ENCODE results near the gene LCLAT1. TPM values are rescaled to one million over a fixed set of nuclear protein-coding genes. Genes with fewer than 3 reads are reported as not detected.
A peak's percentile ranks its signal among the peaks of the same experiment; 100 is the strongest.

LCLAT1 gene
- total RNA-seq, 2 experiments from 2014 or later = 9.2 to 19.6 TPM

DNA sequence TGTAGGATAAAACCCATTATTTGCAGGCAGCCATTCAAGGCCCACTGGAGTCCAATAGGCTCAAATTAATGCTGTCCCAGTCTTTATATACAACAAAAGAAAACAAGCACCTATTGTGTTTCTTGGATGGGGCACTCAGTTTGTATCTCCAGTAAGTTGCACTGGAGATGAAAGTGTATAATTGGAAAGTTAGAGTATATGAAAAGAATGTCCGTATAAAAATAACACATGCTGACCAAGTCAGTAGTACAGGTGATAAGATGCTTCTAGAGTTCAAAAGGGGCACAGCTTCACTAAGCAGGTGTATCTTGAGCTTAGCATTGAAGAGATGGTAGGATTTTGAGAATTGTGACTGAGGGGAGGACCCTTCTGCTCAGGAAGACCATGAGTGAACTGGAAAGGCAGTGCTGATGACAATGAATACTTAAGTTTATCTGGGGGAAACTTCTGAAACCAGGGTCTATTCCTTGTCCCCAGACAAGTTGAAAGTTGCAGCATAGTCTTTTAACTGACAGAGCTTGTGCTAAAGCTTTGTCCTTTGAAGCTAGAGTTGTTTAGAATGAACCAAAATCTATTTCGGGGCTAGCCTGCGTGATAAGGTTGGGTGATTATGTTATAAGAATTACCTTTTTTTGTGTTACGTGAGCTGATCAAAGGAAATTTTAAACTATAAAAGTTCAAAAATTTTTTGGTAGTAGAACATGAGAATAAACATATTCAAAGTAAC lies 15.2 kb downstream of the LCLAT1 start:
- ChIA-PET CTCF (ENCODE audit: unreplicated experiment) (no interaction called here), POLR2A (interaction anchor here (1.0 kb wide), 1 partner anchor 26 kb away, joined by 3 read pairs; no protein-coding TSS in a partner anchor)
- no peak overlapping the region for H3K4me3 ChIP-seq (ENCODE audit: low read depth, low read length, poor library complexity, severe bottlenecking)
- H3K9me2 ChIP-seq (ENCODE audit: insufficient read depth, low read length) = no peaks in the 10 kb centered on the region
- H4K20me1 ChIP-seq (ENCODE audit: insufficient read depth, low read length) = 0 out of 2 replicates have a peak, but pooled peaks cover 4% of the 10 kb centered on the region
- no peak for DNase-seq (ENCODE audit: low spot score)
- peak overlapping the region; percentile 6; the same call in 1 of the 2 replicates for H3K4me2 ChIP-seq (ENCODE audit: low read length)
- no peak for TF ChIP-seq EZH2phosphoT487 (IDR thresholded peaks at IDR 0.05; ENCODE audit: borderline replicate concordance, low read depth, low read length)
- TF ChIP-seq, protein P1, sequence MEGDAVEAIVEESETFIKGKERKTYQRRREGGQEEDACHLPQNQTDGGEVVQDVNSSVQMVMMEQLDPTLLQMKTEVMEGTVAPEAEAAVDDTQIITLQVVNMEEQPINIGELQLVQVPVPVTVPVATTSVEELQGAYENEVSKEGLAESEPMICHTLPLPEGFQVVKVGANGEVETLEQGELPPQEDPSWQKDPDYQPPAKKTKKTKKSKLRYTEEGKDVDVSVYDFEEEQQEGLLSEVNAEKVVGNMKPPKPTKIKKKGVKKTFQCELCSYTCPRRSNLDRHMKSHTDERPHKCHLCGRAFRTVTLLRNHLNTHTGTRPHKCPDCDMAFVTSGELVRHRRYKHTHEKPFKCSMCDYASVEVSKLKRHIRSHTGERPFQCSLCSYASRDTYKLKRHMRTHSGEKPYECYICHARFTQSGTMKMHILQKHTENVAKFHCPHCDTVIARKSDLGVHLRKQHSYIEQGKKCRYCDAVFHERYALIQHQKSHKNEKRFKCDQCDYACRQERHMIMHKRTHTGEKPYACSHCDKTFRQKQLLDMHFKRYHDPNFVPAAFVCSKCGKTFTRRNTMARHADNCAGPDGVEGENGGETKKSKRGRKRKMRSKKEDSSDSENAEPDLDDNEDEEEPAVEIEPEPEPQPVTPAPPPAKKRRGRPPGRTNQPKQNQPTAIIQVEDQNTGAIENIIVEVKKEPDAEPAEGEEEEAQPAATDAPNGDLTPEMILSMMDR (conservative IDR thresholded peaks at IDR 0.05; ENCODE audit: low read length) = no peak
- H2AFZ ChIP-seq (ENCODE audit: low read length) = no peak overlapping the region
- H3K9me3 ChIP-seq (ENCODE audit: low read length) = no peaks in the 10 kb centered on the region
- peaks cover 31% of the 10 kb centered on the region; the same call in 1 of the 2 replicates for H3K79me2 ChIP-seq (ENCODE audit: insufficient read depth, low read depth, low read length)
- BruUV-seq (replicated peaks) = no TSS peak
- H3K27ac ChIP-seq (ENCODE audit: low read depth, low read length, poor library complexity, severe bottlenecking) = no peak overlapping the region
- intact Hi-C loops (cut with micrococcal nuclease; ENCODE audit: unreplicated experiment) = no loop called here
- peaks cover 23% of the 10 kb centered on the region for H3K4me1 ChIP-seq (ENCODE audit: insufficient read depth, low read length, poor library complexity, severe bottlenecking)
- H3K36me3 ChIP-seq (ENCODE audit: insufficient read depth, low read length) = no peaks in the 10 kb centered on the region

DNA sequence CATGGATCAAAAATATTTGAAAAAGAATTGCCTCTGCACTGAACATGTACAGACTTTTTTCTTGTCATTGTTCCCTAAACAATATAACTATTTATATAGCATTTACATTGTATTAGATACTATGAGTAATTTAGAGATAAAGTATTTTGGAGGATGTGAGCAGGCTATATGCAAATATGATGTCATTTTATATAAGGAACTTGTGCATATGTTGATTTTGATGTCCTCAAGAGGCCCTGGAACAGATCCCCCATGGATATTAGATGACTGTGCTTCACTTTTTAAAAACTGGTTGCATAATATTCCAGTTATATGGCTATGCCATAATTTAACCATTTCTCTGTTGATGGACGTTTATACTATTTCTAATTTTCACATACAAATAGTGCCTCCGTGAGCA lies 16.5 kb downstream of the LCLAT1 start:
- peaks cover 4% of the 10 kb centered on the region; the same call in 1 of the 2 replicates for H3K9me3 ChIP-seq (ENCODE audit: low read length)
- no peak overlapping the region for H3K27ac ChIP-seq (ENCODE audit: low read depth, low read length, poor library complexity, severe bottlenecking)
- H3K4me2 ChIP-seq (ENCODE audit: low read length) = no peak overlapping the region
- H3K9me2 ChIP-seq (ENCODE audit: insufficient read depth, low read length) = no peaks in the 10 kb centered on the region
- no TSS peak for BruUV-seq (replicated peaks)
- H3K36me3 ChIP-seq (ENCODE audit: insufficient read depth, low read length) = no peaks in the 10 kb centered on the region
- intact Hi-C loops (cut with micrococcal nuclease; ENCODE audit: unreplicated experiment) = no loop called here
- POLR2A ChIA-PET = no interaction called here
- H3K4me3 ChIP-seq (ENCODE audit: low read depth, low read length, poor library complexity, severe bottlenecking) = no peak overlapping the region
- CTCF ChIA-PET (ENCODE audit: unreplicated experiment) = no interaction called here
- H3K4me1 ChIP-seq (ENCODE audit: insufficient read depth, low read length, poor library complexity, severe bottlenecking) = peaks cover 23% of the 10 kb centered on the region
- peaks cover 28% of the 10 kb centered on the region; the same call in 1 of the 2 replicates for H3K79me2 ChIP-seq (ENCODE audit: insufficient read depth, low read depth, low read length)
- no peak for DNase-seq (ENCODE audit: low spot score)
- H2AFZ ChIP-seq (ENCODE audit: low read length) = no peak overlapping the region
- H4K20me1 ChIP-seq (ENCODE audit: insufficient read depth, low read length) = no peaks in the 10 kb centered on the region
- TF ChIP-seq EZH2phosphoT487 (IDR thresholded peaks at IDR 0.05; ENCODE audit: borderline replicate concordance, low read depth, low read length) = no peak
- TF ChIP-seq, protein P1 (conservative IDR thresholded peaks at IDR 0.05; ENCODE audit: low read length) = no peak

DNA sequence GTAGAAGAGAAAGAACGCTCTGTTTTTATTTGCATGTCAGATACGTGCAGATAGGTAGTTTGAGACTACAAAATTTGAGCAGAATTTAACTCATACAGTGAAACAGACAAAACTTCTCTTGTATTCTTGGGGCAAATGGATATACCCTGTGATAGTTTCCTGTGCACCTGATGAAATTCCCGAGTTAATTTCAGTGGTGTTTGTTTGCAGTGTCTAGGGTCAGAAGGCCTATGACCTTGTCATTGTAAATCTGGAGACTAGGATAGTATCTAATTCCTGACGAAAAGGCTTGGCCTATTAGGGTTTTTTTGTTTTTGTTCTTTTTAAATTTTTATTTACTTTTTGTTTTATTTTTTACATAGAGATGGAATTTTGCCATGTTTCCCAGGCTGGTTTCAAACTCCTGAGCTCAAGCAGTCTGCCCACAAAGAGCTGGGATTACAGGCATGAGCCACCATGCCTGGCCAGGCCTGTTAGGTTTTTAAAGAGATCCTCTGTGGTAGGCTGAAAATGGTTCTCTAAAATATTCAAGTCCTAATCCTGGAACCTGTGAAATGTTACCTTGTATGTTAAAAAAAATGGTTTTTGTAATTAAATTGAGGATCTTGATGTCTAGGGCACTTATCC lies 17.6 kb downstream of the LCLAT1 start:
- no TSS peak for BruUV-seq (replicated peaks)
- H3K4me2 ChIP-seq (ENCODE audit: low read length) = peak overlapping the region; percentile 45; the same call in 1 of the 2 replicates
- intact Hi-C loops (cut with micrococcal nuclease; ENCODE audit: unreplicated experiment) = no loop called here
- no peak overlapping the region for H2AFZ ChIP-seq (ENCODE audit: low read length)
- H3K4me3 ChIP-seq (ENCODE audit: low read depth, low read length, poor library complexity, severe bottlenecking) = no peak overlapping the region
- CTCF ChIA-PET (ENCODE audit: unreplicated experiment) = no interaction called here
- no peak for DNase-seq (ENCODE audit: low spot score)
- H3K9me3 ChIP-seq (ENCODE audit: low read length) = peaks cover 9% of the 10 kb centered on the region; the same call in 1 of the 2 replicates
- no peaks in the 10 kb centered on the region for H4K20me1 ChIP-seq (ENCODE audit: insufficient read depth, low read length)
- POLR2A ChIA-PET = no interaction called here
- peaks cover 34% of the 10 kb centered on the region; the same call in 1 of the 2 replicates for H3K79me2 ChIP-seq (ENCODE audit: insufficient read depth, low read depth, low read length)
- no peaks in the 10 kb centered on the region for H3K9me2 ChIP-seq (ENCODE audit: insufficient read depth, low read length)
- no peak for TF ChIP-seq EZH2phosphoT487 (IDR thresholded peaks at IDR 0.05; ENCODE audit: borderline replicate concordance, low read depth, low read length)
- TF ChIP-seq, protein P1 (conservative IDR thresholded peaks at IDR 0.05; ENCODE audit: low read length) = no peak
- no peak overlapping the region for H3K27ac ChIP-seq (ENCODE audit: low read depth, low read length, poor library complexity, severe bottlenecking)
- peaks cover 23% of the 10 kb centered on the region for H3K4me1 ChIP-seq (ENCODE audit: insufficient read depth, low read length, poor library complexity, severe bottlenecking)
- H3K36me3 ChIP-seq (ENCODE audit: insufficient read depth, low read length) = no peaks in the 10 kb centered on the region

All from OCI-LY7 (cell line).